ENCODE results near the gene ABCA2. TPM values are rescaled to one million over a fixed set of nuclear protein-coding genes. Genes with fewer than 3 reads are reported as not detected.

The ABCA2 gene
- total RNA-seq (2014; rRNA removed; shearing (Covaris generic)), result 0.81 and 1.3 TPM in 2 replicates

- H3K4me1 ChIP-seq (replicated peaks), result peaks cover 14% of the 10 kb centered on the region
- no peak for DNase-seq (ENCODE audit: low read depth in 1 of 2, low spot score in 2 of 2)
- no peak within 1 kb of the TSS for H3K27ac ChIP-seq
- H3K9me3 ChIP-seq (replicated peaks), result no peaks in the 10 kb centered on the region
- H3K36me3 ChIP-seq, result no peaks in the 10 kb centered on the region
- H3K4me3 ChIP-seq, result peak within 1 kb of the TSS; percentile 20
- peaks cover 9% of the 10 kb centered on the region for H3K27me3 ChIP-seq (replicated peaks)
Observed at GRCh38 chr9:137027369-137028262, at the start of gene ABCA2. ABCA2 (minus strand) TSS chr9:137028237; CDS start chr9:137028140, 97 bp downstream.

- peak in 1 of 2 experiments; percentile 67 for DNase-seq (ENCODE audit: low read depth in 1 of 2, low spot score in 2 of 2)
- Histone ChIP-seq H3K9me3 (replicated peaks) (no peaks in the 10 kb centered on the region), H3K27ac (no peak within 1 kb of the TSS), H3K4me3 (peak within 1 kb of the TSS; percentile 54), H3K4me1 (replicated peaks) (peaks cover 21% of the 10 kb centered on the region), H3K36me3 (peaks cover 12% of the 10 kb centered on the region; the same call in 1 of the 2 replicates), H3K27me3 (replicated peaks) (no peaks in the 10 kb centered on the region)
Observed at GRCh38 chr9:137077010-137077747, 49.1 kb upstream of the ABCA2 start, which contains the start of gene UAP1L1. UAP1L1 (plus strand) TSS chr9:137077517; CDS start chr9:137077533, 16 bp downstream.

- H3K9me3 ChIP-seq (replicated peaks), result no peaks in the 10 kb centered on the region
- peaks cover 21% of the 10 kb centered on the region for H3K4me1 ChIP-seq (replicated peaks)
- no peak for DNase-seq (ENCODE audit: low read depth in 1 of 2, low spot score in 2 of 2)
- peak overlapping the region; percentile 54 for H3K4me3 ChIP-seq
- no peaks in the 10 kb centered on the region for H3K27me3 ChIP-seq (replicated peaks)
- no peak overlapping the region for H3K27ac ChIP-seq
- peaks cover 10% of the 10 kb centered on the region; the same call in 1 of the 2 replicates for H3K36me3 ChIP-seq
Observed at GRCh38 chr9:137076636-137077009, 48.6 kb upstream of the ABCA2 start.

- H3K36me3 ChIP-seq, result peaks cover 4% of the 10 kb centered on the region
- H3K27me3 ChIP-seq (replicated peaks), result no peaks in the 10 kb centered on the region
- H3K4me3 ChIP-seq, result no peak overlapping the region
- DNase-seq (ENCODE audit: low read depth in 1 of 2, low spot score in 2 of 2), result no peak
- no peaks in the 10 kb centered on the region for H3K9me3 ChIP-seq (replicated peaks)
- peaks cover 31% of the 10 kb centered on the region for H3K4me1 ChIP-seq (replicated peaks)
- no peak overlapping the region for H3K27ac ChIP-seq
Observed at GRCh38 chr9:137075275-137075775, 47.3 kb upstream of the ABCA2 start.

GRCh38 chr9:137074657-137075274 is 46.7 kb upstream of the ABCA2 start:
- no peak overlapping the region for H3K27ac ChIP-seq
- DNase-seq (ENCODE audit: low read depth in 1 of 2, low spot score in 2 of 2), result no peak
- peaks cover 7% of the 10 kb centered on the region for H3K36me3 ChIP-seq
- H3K9me3 ChIP-seq (replicated peaks), result 0 out of 2 replicates have a peak, but pooled peaks cover 3% of the 10 kb centered on the region
- H3K4me1 ChIP-seq (replicated peaks), result peaks cover 36% of the 10 kb centered on the region
- no peaks in the 10 kb centered on the region for H3K27me3 ChIP-seq (replicated peaks)
- H3K4me3 ChIP-seq, result no peak overlapping the region

- no peak for DNase-seq (ENCODE audit: low read depth in 1 of 2, low spot score in 2 of 2)
- Histone ChIP-seq H3K4me3 (no peak overlapping the region), H3K27ac (no peak overlapping the region), H3K36me3 (peaks cover 7% of the 10 kb centered on the region), H3K4me1 (replicated peaks) (peaks cover 44% of the 10 kb centered on the region), H3K9me3 (replicated peaks) (0 out of 2 replicates have a peak, but pooled peaks cover 3% of the 10 kb centered on the region), H3K27me3 (replicated peaks) (no peaks in the 10 kb centered on the region)
Observed at GRCh38 chr9:137073992-137074399, 46.0 kb upstream of the ABCA2 start.

GRCh38 chr9:137071282-137071681 is 43.2 kb upstream of the ABCA2 start:
- H3K4me1 ChIP-seq (replicated peaks), result peaks cover 34% of the 10 kb centered on the region
- H3K36me3 ChIP-seq, result peaks cover 7% of the 10 kb centered on the region; the same call in 1 of the 2 replicates
- peak overlapping the region; percentile 70; the same call in 1 of the 2 replicates for H3K4me3 ChIP-seq
- no peak overlapping the region for H3K27ac ChIP-seq
- 0 out of 2 replicates have a peak, but pooled peaks cover 3% of the 10 kb centered on the region for H3K9me3 ChIP-seq (replicated peaks)
- DNase-seq (ENCODE audit: low read depth in 1 of 2, low spot score in 2 of 2), result no peak
- H3K27me3 ChIP-seq (replicated peaks), result no peaks in the 10 kb centered on the region

GRCh38 chr9:137070906-137071275 is 42.9 kb upstream of the ABCA2 start:
- H3K27me3 ChIP-seq (replicated peaks), result no peaks in the 10 kb centered on the region
- peaks cover 7% of the 10 kb centered on the region; the same call in 1 of the 2 replicates for H3K36me3 ChIP-seq
- no peak for DNase-seq (ENCODE audit: low read depth in 1 of 2, low spot score in 2 of 2)
- H3K4me1 ChIP-seq (replicated peaks), result peaks cover 34% of the 10 kb centered on the region
- H3K27ac ChIP-seq, result no peak overlapping the region
- peak overlapping the region; percentile 70 for H3K4me3 ChIP-seq
- 0 out of 2 replicates have a peak, but pooled peaks cover 3% of the 10 kb centered on the region for H3K9me3 ChIP-seq (replicated peaks)

GRCh38 chr9:137070201-137070905 is 42.3 kb upstream of the ABCA2 start, which contains the start of gene SAPCD2:
SAPCD2 (minus strand) TSS chr9:137070557; CDS start chr9:137070460, 97 bp downstream.
- Histone ChIP-seq H3K4me3 (peak within 1 kb of the TSS; percentile 70), H3K27me3 (replicated peaks) (no peaks in the 10 kb centered on the region), H3K4me1 (replicated peaks) (peaks cover 33% of the 10 kb centered on the region), H3K27ac (no peak within 1 kb of the TSS), H3K36me3 (peaks cover 7% of the 10 kb centered on the region; the same call in 1 of the 2 replicates), H3K9me3 (replicated peaks) (0 out of 2 replicates have a peak, but pooled peaks cover 3% of the 10 kb centered on the region)
- DNase-seq (ENCODE audit: low read depth in 1 of 2, low spot score in 2 of 2), result peak; percentile 77 to 79

GRCh38 chr9:137069508-137070091 is 41.6 kb upstream of the ABCA2 start:
- DNase-seq (ENCODE audit: low read depth in 1 of 2, low spot score in 2 of 2), result no peak
- Histone ChIP-seq H3K9me3 (replicated peaks) (0 out of 2 replicates have a peak, but pooled peaks cover 3% of the 10 kb centered on the region), H3K27ac (no peak overlapping the region), H3K4me3 (peak overlapping the region; percentile 70), H3K36me3 (peaks cover 7% of the 10 kb centered on the region; the same call in 1 of the 2 replicates), H3K4me1 (replicated peaks) (peaks cover 26% of the 10 kb centered on the region), H3K27me3 (replicated peaks) (no peaks in the 10 kb centered on the region)

- peaks cover 11% of the 10 kb centered on the region; the same call in 1 of the 2 replicates for H3K36me3 ChIP-seq
- DNase-seq (ENCODE audit: low read depth in 1 of 2, low spot score in 2 of 2), result no peak
- H3K4me3 ChIP-seq, result peak overlapping the region; percentile 70
- no peak overlapping the region for H3K27ac ChIP-seq
- no peaks in the 10 kb centered on the region for H3K27me3 ChIP-seq (replicated peaks)
- 0 out of 2 replicates have a peak, but pooled peaks cover 3% of the 10 kb centered on the region for H3K9me3 ChIP-seq (replicated peaks)
- peaks cover 28% of the 10 kb centered on the region for H3K4me1 ChIP-seq (replicated peaks)
Observed at GRCh38 chr9:137068539-137069507, 40.8 kb upstream of the ABCA2 start.

All from SJSA1 (cell line).